Measurements from ENCODE around the gene MYH10.

GRCh38 chr17:8481703-8482102 is 148.8 kb downstream of the MYH10 start:
- TF ChIP-seq CTCF (IDR thresholded peaks at IDR 0.05; ENCODE audit: low read depth, low read length, poor library complexity, severe bottlenecking) (no peak), EZH2phosphoT487 (IDR thresholded peaks at IDR 0.05; ENCODE audit: borderline replicate concordance, low read length) (no peak)
